GM18505 (cell line): ENCODE results near the gene TGFB2.

Experiments used
- ATAC-seq: cut with Tn5 transposase; IDR thresholded peaks from one replicate; pipeline ENCODE4 v1.9.1; 2021; ENCODE audit not compliant: unreplicated experiment
- POLR2A ChIP-seq: IDR thresholded peaks from 4 replicates; pipeline ENCODE4 v1.6.1; 2011; ENCODE audit warnings: borderline replicate concordance; ENCODE audit not compliant: insufficient read depth, insufficient read length; ENCODE audit errors: extremely low read depth

TGFB2 gene

DNA sequence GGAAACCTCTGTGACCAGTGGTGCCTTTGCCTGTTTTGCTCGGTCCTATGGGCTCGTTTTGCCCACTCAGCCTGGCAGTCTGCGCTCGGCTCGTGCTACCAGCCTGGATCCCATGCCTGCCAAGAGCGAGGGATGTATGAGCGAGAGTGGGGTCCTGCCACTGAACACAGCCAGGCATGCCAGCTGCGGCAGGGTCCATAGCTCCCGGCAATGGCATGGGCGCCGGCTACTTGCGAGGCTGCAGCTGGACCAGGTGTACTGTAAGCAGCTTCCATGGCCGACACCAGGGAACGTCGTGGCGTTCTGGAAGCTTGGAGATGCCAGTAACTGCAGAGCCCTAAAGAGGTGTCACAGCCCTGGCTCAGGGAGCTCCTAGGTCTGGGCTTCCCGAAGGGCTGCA lies 22.4 kb upstream of the TGFB2 start:
- TF ChIP-seq POLR2A = no peak
- ATAC-seq = no peak

- ATAC-seq = no peak
- TF ChIP-seq POLR2A = no peak
Measured at GRCh38 chr1:218323568-218324225, 21.4 kb upstream of the TGFB2 start.

GRCh38 chr1:218324226-218324580 lies 20.9 kb upstream of the TGFB2 start:
- no peak for ATAC-seq
- TF ChIP-seq POLR2A = no peak

DNA sequence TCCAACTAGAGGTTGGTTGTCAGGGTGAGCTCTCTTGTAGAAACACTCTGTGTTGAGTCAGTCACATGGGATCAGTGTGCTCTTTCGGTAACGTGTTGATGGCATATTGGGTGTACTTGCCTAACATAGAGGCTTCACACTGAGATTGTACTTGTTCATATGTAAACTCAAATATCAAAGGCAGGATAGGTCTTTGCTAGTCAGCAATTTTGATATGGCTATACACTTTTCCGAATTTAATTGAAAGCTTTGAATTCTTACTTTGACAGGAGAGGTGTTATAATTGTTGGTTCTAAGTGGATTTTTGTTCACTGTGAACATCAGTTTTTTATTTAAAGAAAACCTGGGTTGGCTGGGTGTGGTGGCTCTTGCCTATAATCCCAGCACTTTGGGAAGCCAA lies 16.4 kb upstream of the TGFB2 start:
- ATAC-seq = no peak
- no peak for TF ChIP-seq POLR2A

GRCh38 chr1:218330043-218330623 lies 15.0 kb upstream of the TGFB2 start:
- ATAC-seq = no peak

GRCh38 chr1:218332416-218332815 lies 12.7 kb upstream of the TGFB2 start:
- ATAC-seq = no peak
- no peak for TF ChIP-seq POLR2A

More at GRCh38 chr1:218330043-218330623, 15.0 kb upstream of the TGFB2 start:
- no peak for TF ChIP-seq POLR2A

DNA sequence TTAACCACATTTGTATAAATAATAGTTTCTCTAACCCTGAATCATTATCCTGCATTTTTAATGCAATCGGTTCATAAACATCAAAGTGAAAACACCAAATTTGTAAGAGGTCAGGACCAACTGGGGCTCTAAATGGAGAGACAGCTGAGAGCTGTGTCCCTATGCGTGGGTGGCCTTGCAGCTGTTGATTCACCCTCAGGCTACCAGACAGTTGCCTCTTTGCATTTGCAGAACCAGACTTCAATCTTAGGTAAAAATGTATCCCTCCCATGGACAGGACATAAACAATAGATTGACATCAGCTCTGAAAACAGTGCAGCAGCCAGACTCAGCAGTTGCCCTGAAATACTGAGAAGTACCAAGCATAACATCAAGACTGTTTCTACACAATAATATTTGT lies 8.8 kb upstream of the TGFB2 start:
- no peak for ATAC-seq
- TF ChIP-seq POLR2A = no peak

- ATAC-seq = no peak
Measured at GRCh38 chr1:218339267-218339831, 5.8 kb upstream of the TGFB2 start.

GRCh38 chr1:218341325-218341724 lies 3.8 kb upstream of the TGFB2 start:
- no peak for ATAC-seq
- TF ChIP-seq POLR2A = no peak

More at GRCh38 chr1:218339267-218339831, 5.8 kb upstream of the TGFB2 start:
- no peak for TF ChIP-seq POLR2A

GRCh38 chr1:218342091-218342490 lies 3.0 kb upstream of the TGFB2 start:
- ATAC-seq = no peak
- no peak for TF ChIP-seq POLR2A

DNA sequence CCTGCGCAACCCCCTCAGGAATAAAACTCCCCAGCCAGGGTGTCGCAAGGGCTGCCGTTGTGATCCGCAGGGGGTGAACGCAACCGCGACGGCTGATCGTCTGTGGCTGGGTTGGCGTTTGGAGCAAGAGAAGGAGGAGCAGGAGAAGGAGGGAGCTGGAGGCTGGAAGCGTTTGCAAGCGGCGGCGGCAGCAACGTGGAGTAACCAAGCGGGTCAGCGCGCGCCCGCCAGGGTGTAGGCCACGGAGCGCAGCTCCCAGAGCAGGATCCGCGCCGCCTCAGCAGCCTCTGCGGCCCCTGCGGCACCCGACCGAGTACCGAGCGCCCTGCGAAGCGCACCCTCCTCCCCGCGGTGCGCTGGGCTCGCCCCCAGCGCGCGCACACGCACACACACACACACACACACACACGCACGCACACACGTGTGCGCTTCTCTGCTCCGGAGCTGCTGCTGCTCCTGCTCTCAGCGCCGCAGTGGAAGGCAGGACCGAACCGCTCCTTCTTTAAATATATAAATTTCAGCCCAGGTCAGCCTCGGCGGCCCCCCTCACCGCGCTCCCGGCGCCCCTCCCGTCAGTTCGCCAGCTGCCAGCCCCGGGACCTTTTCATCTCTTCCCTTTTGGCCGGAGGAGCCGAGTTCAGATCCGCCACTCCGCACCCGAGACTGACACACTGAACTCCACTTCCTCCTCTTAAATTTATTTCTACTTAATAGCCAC lies 696 bp downstream of the TGFB2 start:
- TF ChIP-seq POLR2A = no peak
- ATAC-seq = peak; percentile 71

DNA sequence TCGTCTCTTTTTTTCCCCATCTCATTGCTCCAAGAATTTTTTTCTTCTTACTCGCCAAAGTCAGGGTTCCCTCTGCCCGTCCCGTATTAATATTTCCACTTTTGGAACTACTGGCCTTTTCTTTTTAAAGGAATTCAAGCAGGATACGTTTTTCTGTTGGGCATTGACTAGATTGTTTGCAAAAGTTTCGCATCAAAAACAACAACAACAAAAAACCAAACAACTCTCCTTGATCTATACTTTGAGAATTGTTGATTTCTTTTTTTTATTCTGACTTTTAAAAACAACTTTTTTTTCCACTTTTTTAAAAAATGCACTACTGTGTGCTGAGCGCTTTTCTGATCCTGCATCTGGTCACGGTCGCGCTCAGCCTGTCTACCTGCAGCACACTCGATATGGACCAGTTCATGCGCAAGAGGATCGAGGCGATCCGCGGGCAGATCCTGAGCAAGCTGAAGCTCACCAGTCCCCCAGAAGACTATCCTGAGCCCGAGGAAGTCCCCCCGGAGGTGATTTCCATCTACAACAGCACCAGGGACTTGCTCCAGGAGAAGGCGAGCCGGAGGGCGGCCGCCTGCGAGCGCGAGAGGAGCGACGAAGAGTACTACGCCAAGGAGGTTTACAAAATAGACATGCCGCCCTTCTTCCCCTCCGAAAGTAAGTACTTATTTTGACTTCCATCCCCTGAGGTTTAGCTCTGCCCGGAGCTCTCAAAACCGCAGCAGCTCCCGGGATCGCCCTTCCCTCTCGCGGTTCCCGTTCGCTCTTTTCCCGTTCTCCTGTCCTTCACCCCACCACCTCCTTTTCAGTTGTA lies 1.5 kb downstream of the TGFB2 start:
- ATAC-seq = no peak

GRCh38 chr1:218347336-218347722 lies 2.2 kb downstream of the TGFB2 start:
- TF ChIP-seq POLR2A = no peak
- ATAC-seq = no peak

More for the DNA sequence above, 1.5 kb downstream of the TGFB2 start:
- TF ChIP-seq POLR2A = no peak
